Ascending aorta (tissue), 2 donors: ENCODE results near the gene CCDC138. TPM values are rescaled to one million over a fixed set of nuclear protein-coding genes. Genes with fewer than 3 reads are reported as not detected.

Experiments
- DNase-seq, 2 donors: peaks; one replicate each; pipeline ENCODE4 v3.0.0-alpha.2; 2019; ENCODE audit warnings: low spot score in 2 of 2
- H3K27ac ChIP-seq, 2 donors: fragments of 200-600 bp; sonication (generic); one replicate each; pipeline ENCODE4 v1.5.1; 2016 to 2017; ENCODE audit warnings: mild to moderate bottlenecking in 1 of 2
- H3K27me3 ChIP-seq: fragments of 200-600 bp; sonication (generic); one replicate; pipeline ENCODE4 v1.5.1; 2017
- H3K36me3 ChIP-seq, 2 donors: fragments of 200-600 bp; sonication (generic); one replicate each; pipeline ENCODE4 v1.5.1; 2016
- H3K4me1 ChIP-seq, 2 donors: fragments of 200-600 bp; sonication (generic); one replicate each; pipeline ENCODE4 v1.5.1; 2016 to 2017; ENCODE audit warnings: mild to moderate bottlenecking in 1 of 2
- H3K4me3 ChIP-seq, 2 donors: fragments of 200-600 bp; sonication (generic); one replicate each; pipeline ENCODE4 v1.5.1; 2016 to 2017; ENCODE audit warnings: mild to moderate bottlenecking in 1 of 2
- H3K9me3 ChIP-seq, 2 donors: fragments of 200-600 bp; sonication (generic); one replicate each; pipeline ENCODE4 v1.5.1; 2016
- CTCF ChIP-seq, 3 experiments: fragments of 200-600 bp in 2 of 3; fragments of 450-650 bp in 1 of 3; sonication (generic) in 2 of 3; IDR thresholded peaks; one replicate each; pipeline ENCODE4 v1.5.1; 2016 to 2019; ENCODE audit warnings: antibody characterized with exemption in 3 of 3, mild to moderate bottlenecking in 1 of 3, moderate library complexity in 1 of 3
- intact Hi-C: fragments of 100-400 bp; cut with DNase I; formaldehyde crosslinking; loops from one replicate; pipeline ENCODE4 v1.15.1; 2023
- total RNA-seq: library from RNA; depleted of rRNA; stranded (reverse); fragments of >200 nt; gene quantifications from one replicate; pipeline ENCODE4 v1.1.0, GENCODE V29; 2016

Gene CCDC138
- total RNA-seq, 1 donor from 2014 or later: 0.75 TPM

- intact Hi-C loops: no loop called here
- DNase-seq: no peak
- TF ChIP-seq CTCF (IDR thresholded peaks at IDR 0.05): no peak
- no peak overlapping the region for H3K4me3 ChIP-seq
- no peak overlapping the region for H3K27ac ChIP-seq
- no peaks in the 10 kb centered on the region for H3K4me1 ChIP-seq
- no peaks in the 10 kb centered on the region for H3K36me3 ChIP-seq
- no peaks in the 10 kb centered on the region for H3K9me3 ChIP-seq
- H3K27me3 ChIP-seq: no peaks in the 10 kb centered on the region
Observed at GRCh38 chr2:108917526-108917925, 131.0 kb downstream of the CCDC138 start.

GRCh38 chr2:108918156-108918874 is 131.7 kb downstream of the CCDC138 start:
- intact Hi-C loops: no loop called here
- Histone ChIP-seq H3K4me1 (no peaks in the 10 kb centered on the region), H3K4me3 (no peak overlapping the region), H3K27ac (no peak overlapping the region), H3K9me3 (no peaks in the 10 kb centered on the region), H3K36me3 (no peaks in the 10 kb centered on the region), H3K27me3 (no peaks in the 10 kb centered on the region)
- DNase-seq: no peak
- no peak for TF ChIP-seq CTCF (IDR thresholded peaks at IDR 0.05)

GRCh38 chr2:108918941-108919341 is 132.4 kb downstream of the CCDC138 start:
- Histone ChIP-seq H3K4me3 (no peak overlapping the region), H3K36me3 (no peaks in the 10 kb centered on the region), H3K27me3 (no peaks in the 10 kb centered on the region), H3K4me1 (no peaks in the 10 kb centered on the region), H3K27ac (no peak overlapping the region), H3K9me3 (no peaks in the 10 kb centered on the region)
- DNase-seq: no peak
- no peak for TF ChIP-seq CTCF (IDR thresholded peaks at IDR 0.05)
- intact Hi-C loops: no loop called here

- H3K36me3 ChIP-seq: no peaks in the 10 kb centered on the region
- H3K27ac ChIP-seq: no peak overlapping the region
- no peaks in the 10 kb centered on the region for H3K4me1 ChIP-seq
- TF ChIP-seq CTCF (IDR thresholded peaks at IDR 0.05): no peak
- DNase-seq: no peak
- intact Hi-C loops: no loop called here
- no peaks in the 10 kb centered on the region for H3K9me3 ChIP-seq
- H3K27me3 ChIP-seq: no peaks in the 10 kb centered on the region
- no peak overlapping the region for H3K4me3 ChIP-seq
Observed at GRCh38 chr2:108919571-108920373, 133.2 kb downstream of the CCDC138 start.

GRCh38 chr2:108920686-108921085 is 134.1 kb downstream of the CCDC138 start:
- H3K4me3 ChIP-seq: no peak overlapping the region
- H3K27ac ChIP-seq: no peak overlapping the region
- no peak for TF ChIP-seq CTCF (IDR thresholded peaks at IDR 0.05)
- intact Hi-C loops: no loop called here
- H3K36me3 ChIP-seq: no peaks in the 10 kb centered on the region
- H3K4me1 ChIP-seq: no peaks in the 10 kb centered on the region
- DNase-seq: no peak
- H3K9me3 ChIP-seq: no peaks in the 10 kb centered on the region
- H3K27me3 ChIP-seq: no peaks in the 10 kb centered on the region
